ENCODE results near the gene AAK1.

Gene AAK1

DNA sequence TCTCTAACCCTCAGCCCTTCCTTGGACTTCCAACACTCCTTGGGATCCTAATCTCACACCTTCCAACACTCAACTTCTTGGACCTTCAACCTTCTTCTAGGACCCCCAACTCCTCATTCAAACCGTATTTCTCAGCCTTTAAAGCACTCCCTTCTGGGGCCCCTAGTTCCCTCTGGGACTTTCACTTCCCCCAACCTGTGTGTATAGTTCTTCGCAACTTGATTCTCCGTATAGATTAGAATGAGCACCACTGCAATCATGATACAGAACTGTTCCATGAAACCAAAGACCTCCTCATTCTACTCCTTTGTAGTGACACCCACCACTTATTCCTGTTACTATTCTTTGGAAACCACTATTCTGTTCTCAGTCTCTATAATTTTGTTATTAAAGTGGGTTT, 144.3 kb downstream of the AAK1 start:
- H3K36me3 ChIP-seq = peaks cover 25 to 34% (median 25%) of the 10 kb centered on the region in 3 donors
- H3K27ac ChIP-seq = no peak overlapping the region
- H3K4me1 ChIP-seq = no peaks in the 10 kb centered on the region

GRCh38 chr2:69495861-69496260, 147.7 kb downstream of the AAK1 start:
- TF ChIP-seq, protein P1, sequence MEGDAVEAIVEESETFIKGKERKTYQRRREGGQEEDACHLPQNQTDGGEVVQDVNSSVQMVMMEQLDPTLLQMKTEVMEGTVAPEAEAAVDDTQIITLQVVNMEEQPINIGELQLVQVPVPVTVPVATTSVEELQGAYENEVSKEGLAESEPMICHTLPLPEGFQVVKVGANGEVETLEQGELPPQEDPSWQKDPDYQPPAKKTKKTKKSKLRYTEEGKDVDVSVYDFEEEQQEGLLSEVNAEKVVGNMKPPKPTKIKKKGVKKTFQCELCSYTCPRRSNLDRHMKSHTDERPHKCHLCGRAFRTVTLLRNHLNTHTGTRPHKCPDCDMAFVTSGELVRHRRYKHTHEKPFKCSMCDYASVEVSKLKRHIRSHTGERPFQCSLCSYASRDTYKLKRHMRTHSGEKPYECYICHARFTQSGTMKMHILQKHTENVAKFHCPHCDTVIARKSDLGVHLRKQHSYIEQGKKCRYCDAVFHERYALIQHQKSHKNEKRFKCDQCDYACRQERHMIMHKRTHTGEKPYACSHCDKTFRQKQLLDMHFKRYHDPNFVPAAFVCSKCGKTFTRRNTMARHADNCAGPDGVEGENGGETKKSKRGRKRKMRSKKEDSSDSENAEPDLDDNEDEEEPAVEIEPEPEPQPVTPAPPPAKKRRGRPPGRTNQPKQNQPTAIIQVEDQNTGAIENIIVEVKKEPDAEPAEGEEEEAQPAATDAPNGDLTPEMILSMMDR (IDR thresholded peaks at IDR 0.05) = no peak
- Histone ChIP-seq H3K27me3 (no peaks in the 10 kb centered on the region), H3K4me3 (no peak overlapping the region), H3K36me3 (peaks cover 4 to 31% (median 18%) of the 10 kb centered on the region in 3 donors), H3K27ac (no peak overlapping the region), H3K9me3 (no peaks in the 10 kb centered on the region), H3K4me1 (no peaks in the 10 kb centered on the region)
- no peak for DNase-seq
- intact Hi-C loops (cut with DNase I; ENCODE audit: low total_unique reads) = no loop called here

More for the DNA sequence above, 144.3 kb downstream of the AAK1 start:
- intact Hi-C loops (cut with DNase I; ENCODE audit: low total_unique reads) = no loop called here
- Histone ChIP-seq H3K9me3 (no peaks in the 10 kb centered on the region), H3K4me3 (no peak overlapping the region), H3K27me3 (no peaks in the 10 kb centered on the region)
- TF ChIP-seq, protein P1 (IDR thresholded peaks at IDR 0.05) = no peak
- no peak for DNase-seq

- Histone ChIP-seq H3K27ac (no peak overlapping the region), H3K4me1 (no peaks in the 10 kb centered on the region), H3K9me3 (no peaks in the 10 kb centered on the region), H3K4me3 (no peak overlapping the region), H3K36me3 (peaks cover 4 to 31% (median 18%) of the 10 kb centered on the region in 3 donors), H3K27me3 (no peaks in the 10 kb centered on the region)
- TF ChIP-seq, protein P1 (IDR thresholded peaks at IDR 0.05) = no peak
- intact Hi-C loops (cut with DNase I; ENCODE audit: low total_unique reads) = no loop called here
- DNase-seq = no peak
These were observed 148.5 kb downstream of the AAK1 start for GRCh38 chr2:69495008-69495407.

- H3K27ac ChIP-seq = no peak overlapping the region
- TF ChIP-seq, protein P1 (IDR thresholded peaks at IDR 0.05) = no peak
- peaks cover 4 to 31% (median 18%) of the 10 kb centered on the region in 3 donors for H3K36me3 ChIP-seq
- no peaks in the 10 kb centered on the region for H3K9me3 ChIP-seq
- DNase-seq = no peak
- intact Hi-C loops (cut with DNase I; ENCODE audit: low total_unique reads) = no loop called here
- H3K27me3 ChIP-seq = no peaks in the 10 kb centered on the region
- H3K4me1 ChIP-seq = peaks cover 0 to 6% (median 1%) of the 10 kb centered on the region in 4 donors
- no peak overlapping the region for H3K4me3 ChIP-seq
These were observed 149.4 kb downstream of the AAK1 start for GRCh38 chr2:69494126-69494525.

DNA sequence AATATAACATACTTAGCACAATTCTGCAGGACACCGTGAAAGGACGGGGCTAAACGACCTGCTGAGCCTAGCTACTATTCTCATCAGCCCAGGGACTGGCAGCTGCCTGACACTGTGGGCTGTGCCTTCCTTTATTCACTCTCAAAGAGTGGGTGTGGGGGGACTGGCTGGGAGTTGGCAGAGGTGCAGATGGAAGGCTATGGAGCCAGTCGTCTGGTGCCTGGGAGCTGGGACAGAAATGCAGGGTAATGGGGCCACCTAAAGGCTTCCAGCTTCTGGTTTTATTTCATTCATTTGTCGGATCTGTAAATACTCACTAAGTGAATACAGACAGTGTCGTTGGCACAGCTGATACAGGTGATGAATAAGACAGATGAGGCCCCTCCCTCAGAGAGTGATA, 150.3 kb downstream of the AAK1 start:
- Histone ChIP-seq H3K36me3 (peaks cover 4 to 31% (median 13%) of the 10 kb centered on the region in 3 donors), H3K27ac (no peak overlapping the region), H3K4me3 (no peak overlapping the region), H3K9me3 (no peaks in the 10 kb centered on the region), H3K27me3 (no peaks in the 10 kb centered on the region), H3K4me1 (peaks cover 0 to 6% (median 1%) of the 10 kb centered on the region in 4 donors)
- TF ChIP-seq, protein P1 (IDR thresholded peaks at IDR 0.05) = no peak
- intact Hi-C loops (cut with DNase I; ENCODE audit: low total_unique reads) = no loop called here
- DNase-seq = no peak

DNA sequence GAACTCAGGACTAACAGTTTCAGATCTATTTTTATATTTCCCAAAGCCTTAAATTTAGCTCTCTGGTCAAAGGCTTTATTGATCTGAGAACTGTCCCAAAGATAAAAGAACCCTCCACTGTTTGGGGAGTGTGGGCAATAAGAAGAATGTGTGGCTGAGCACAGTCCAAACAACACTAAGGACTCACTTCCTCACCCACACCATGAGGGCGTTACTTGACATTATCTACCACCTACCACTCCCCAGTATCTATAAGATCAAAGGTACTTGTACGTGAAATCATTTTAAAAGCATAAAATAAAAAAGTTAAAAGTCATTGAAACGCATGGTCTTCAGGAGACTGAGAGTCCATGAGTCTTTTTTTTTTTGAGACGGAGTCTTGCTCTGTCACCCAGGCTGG, 151.7 kb downstream of the AAK1 start:
- TF ChIP-seq, protein P1 (IDR thresholded peaks at IDR 0.05) = no peak
- H3K27ac ChIP-seq = no peak overlapping the region
- no peaks in the 10 kb centered on the region for H3K27me3 ChIP-seq
- no peak for DNase-seq
- intact Hi-C loops (cut with DNase I; ENCODE audit: low total_unique reads) = no loop called here
- peaks cover 0 to 6% (median 1%) of the 10 kb centered on the region in 4 donors for H3K4me1 ChIP-seq
- no peak overlapping the region for H3K4me3 ChIP-seq
- H3K9me3 ChIP-seq = no peaks in the 10 kb centered on the region
- H3K36me3 ChIP-seq = peaks cover 4 to 31% (median 12%) of the 10 kb centered on the region in 3 donors

All from tibial artery (tissue), 4 donors.